K562 (cell line): ENCODE data around the gene XRN2.

Experiments
- MXI1 ChIP-seq: IDR thresholded peaks from 2 replicates; pipeline ENCODE4 v1.6.1; 2011; ENCODE audit warnings: low read depth, mild to moderate bottlenecking, improper control_type of control experiment, low read length
- TF ChIP-seq, protein P1 (sequence below), 3 experiments: IDR thresholded peaks in 2 of 3; conservative IDR thresholded peaks in 1 of 3; 2 replicates each; pipeline ENCODE4 v1.5.1; 2011 to 2012; ENCODE audit warnings: low read length in 3 of 3, mild to moderate bottlenecking in 3 of 3, control low read depth in 2 of 3, improper control_type of control experiment in 1 of 3, inconsistent platforms in 1 of 3, low read depth in 1 of 3, mixed read lengths in 1 of 3, moderate library complexity in 1 of 3; ENCODE audit not compliant: insufficient read depth in 2 of 3

DNA sequence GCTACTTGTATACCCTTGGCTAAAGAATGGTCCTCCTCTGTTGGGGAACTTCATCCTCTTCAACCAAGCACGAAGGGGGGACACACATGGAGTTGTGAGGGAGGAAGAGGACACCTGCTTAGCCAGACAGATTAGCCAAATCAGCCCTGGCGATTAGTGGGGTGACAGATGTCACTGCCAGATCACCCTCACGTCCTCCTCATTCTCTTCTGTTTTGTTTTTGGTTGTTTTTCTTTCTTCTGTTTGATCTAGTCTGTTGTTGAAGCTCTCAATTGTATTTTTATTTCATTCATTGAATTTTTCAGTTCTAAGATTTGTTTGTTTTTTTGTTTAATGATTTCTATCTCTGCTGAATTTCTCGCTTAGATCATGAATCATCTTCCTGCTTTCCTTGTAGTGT is 121.7 kb downstream of the XRN2 start:
- TF ChIP-seq MXI1 = no peak
- TF ChIP-seq, protein P1, sequence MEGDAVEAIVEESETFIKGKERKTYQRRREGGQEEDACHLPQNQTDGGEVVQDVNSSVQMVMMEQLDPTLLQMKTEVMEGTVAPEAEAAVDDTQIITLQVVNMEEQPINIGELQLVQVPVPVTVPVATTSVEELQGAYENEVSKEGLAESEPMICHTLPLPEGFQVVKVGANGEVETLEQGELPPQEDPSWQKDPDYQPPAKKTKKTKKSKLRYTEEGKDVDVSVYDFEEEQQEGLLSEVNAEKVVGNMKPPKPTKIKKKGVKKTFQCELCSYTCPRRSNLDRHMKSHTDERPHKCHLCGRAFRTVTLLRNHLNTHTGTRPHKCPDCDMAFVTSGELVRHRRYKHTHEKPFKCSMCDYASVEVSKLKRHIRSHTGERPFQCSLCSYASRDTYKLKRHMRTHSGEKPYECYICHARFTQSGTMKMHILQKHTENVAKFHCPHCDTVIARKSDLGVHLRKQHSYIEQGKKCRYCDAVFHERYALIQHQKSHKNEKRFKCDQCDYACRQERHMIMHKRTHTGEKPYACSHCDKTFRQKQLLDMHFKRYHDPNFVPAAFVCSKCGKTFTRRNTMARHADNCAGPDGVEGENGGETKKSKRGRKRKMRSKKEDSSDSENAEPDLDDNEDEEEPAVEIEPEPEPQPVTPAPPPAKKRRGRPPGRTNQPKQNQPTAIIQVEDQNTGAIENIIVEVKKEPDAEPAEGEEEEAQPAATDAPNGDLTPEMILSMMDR (IDR thresholded peaks at IDR 0.05 in 2 of 3, conservative IDR thresholded peaks at IDR 0.05 in 1 of 3; ENCODE audit: insufficient read depth in 2 of 3, low read depth in 1 of 3, low read length in 3 of 3) = no peak
